Pancreas (tissue), 10 donors: ENCODE measurements around the gene UROS. TPM values are rescaled to one million over a fixed set of nuclear protein-coding genes. Genes with fewer than 3 reads are reported as not detected.

Source experiments
- ATAC-seq, 4 donors: fragments of 200-7000 bp; cut with Tn5 transposase; one replicate each; pipeline versions ENCODE4 v1.8.0 to v1.9.1; 2020; ENCODE audit warnings: mild to moderate bottlenecking in 4 of 4, moderate library complexity in 4 of 4
- DNase-seq, 6 donors: peaks; one replicate each; pipeline ENCODE4 v3.0.0-alpha.2; 2020
- FAIRE-seq: peaks from 2 replicates; lab custom pipeline; 2012; peaks lifted over from hg19 to GRCh38; lab: Jason Lieb, UNC
- H3K27ac ChIP-seq, 4 donors: fragments of 200-600 bp; sonication (generic); 1 replicate in 3 of 4; 2 replicates in 1 of 4; pipeline versions ENCODE4 v1.5.0 to v1.8.0; 2020
- H3K27me3 ChIP-seq, 4 donors: fragments of 200-600 bp; one replicate each; pipeline ENCODE4 v1.8.0; 2021
- H3K36me3 ChIP-seq, 3 donors: fragments of 200-600 bp; sonication (generic) in 1 of 3; one replicate each; pipeline versions ENCODE4 v1.5.0 to v1.8.0; 2020 to 2021
- H3K4me1 ChIP-seq, 3 donors: fragments of 200-600 bp; one replicate each; pipeline ENCODE4 v1.8.0; 2021
- H3K4me3 ChIP-seq, 4 donors: fragments of 200-600 bp; sonication (generic) in 2 of 4; one replicate each; pipeline versions ENCODE4 v1.5.0 to v1.8.0; 2020 to 2021
- H3K9me3 ChIP-seq, 4 donors: fragments of 200-600 bp; one replicate each; pipeline ENCODE4 v1.8.0; 2021
- CTCF ChIP-seq, 4 donors: fragments of 200-600 bp; sonication (generic) in 3 of 4; IDR thresholded peaks; one replicate each; pipeline versions ENCODE4 v1.5.0 to v1.8.0; 2021; ENCODE audit warnings: antibody characterized with exemption in 4 of 4
- WGBS, 2 donors: extraction: QIAGEN DNeasy Blood & Tissue Kit; methylation state at CpG; one replicate each; pipeline ENCODE4 v1.1.7; 2013; 5-methylcytosine and 5-hydroxymethylcytosine counted together
- intact Hi-C, 3 donors: fragments of 100-400 bp; cut with DNase I; formaldehyde crosslinking; loops; one replicate each; pipeline versions ENCODE4 v1.11.1 to v1.14.2; 2022
- polyA plus RNA-seq, 2 donors: library from polyadenylated mRNA; stranded (reverse); fragments of 200-250 nt; gene quantifications; one replicate each; pipeline ENCODE4 v1.2.3, GENCODE V29; 2013
- total RNA-seq, 6 donors: library from RNA; stranded (reverse); fragmentation: NEBNext Ultra II Directional in 4 of 6; extraction: Animal tissue kit (Norgen Biotek cat#: 25700) in 4 of 6; gene quantifications; one replicate each; pipeline versions ENCODE4 v1.2.1 to v1.2.4, GENCODE V29; 2021 to 2023
- donor health status: healthy with polysubstance abuse.
- donor health status: DM: no; HTN: no; CAD: no; lungs with moderate emphysema.
- donor health status: DM: no; HTN: no; CAD: no.
- donor health status: control.
- donor health status: control.
- donor health status: Bipolar disorder and iron deficiency.
- donor health status: DM: yes; HTN: yes; CAD: no.
- donor health status: DM: no; HTN: no; CAD: no.
- donor health status: DM: no; HTN: no; CAD: no.
- donor health status: DM: yes; HTN: yes; CAD: no.

UROS gene
- total and polyA plus RNA-seq, 8 donors, result 12.8 to 34.4 (median 19.0) TPM

DNA sequence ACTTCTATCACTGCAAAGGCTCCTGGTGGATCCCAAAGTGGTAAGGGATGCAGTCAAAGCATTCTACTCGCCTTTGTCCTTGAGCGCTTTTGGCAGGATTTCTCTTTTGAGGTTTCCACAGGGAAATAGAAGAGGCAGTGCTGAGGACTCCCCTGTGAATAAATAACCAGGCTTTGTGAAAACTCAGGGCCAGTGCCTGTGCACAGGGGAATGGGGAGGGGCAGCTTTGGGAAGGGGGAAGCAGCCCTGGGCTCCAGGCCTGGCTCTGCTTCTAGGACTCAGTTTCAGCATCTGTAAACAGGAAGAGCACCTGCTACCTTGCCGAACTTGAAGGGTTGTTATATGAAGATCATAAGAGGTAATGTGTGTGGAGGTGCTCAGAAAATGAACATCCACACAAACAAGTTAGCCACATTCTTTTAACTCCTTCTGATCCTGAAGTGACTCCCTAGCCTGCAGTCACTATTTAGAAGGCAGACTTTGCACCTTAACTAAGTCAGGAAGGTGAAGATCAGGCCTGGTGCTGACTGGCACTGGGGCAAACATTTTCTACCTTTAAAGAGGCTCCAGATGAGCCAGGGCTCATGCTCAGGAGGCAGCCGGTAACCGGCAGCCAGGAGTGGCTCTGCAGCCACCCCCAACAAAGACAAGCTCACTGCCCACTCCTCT, 24.9 kb downstream of the UROS start:
- no peak for FAIRE-seq

GRCh38 chr10:125797424-125797823, 25.6 kb downstream of the UROS start:
- H3K4me3 ChIP-seq, result no peak overlapping the region
- H3K4me1 ChIP-seq, result peaks cover 7 to 15% (median 14%) of the 10 kb centered on the region in 3 donors
- no peaks in the 10 kb centered on the region for H3K9me3 ChIP-seq
- no peak for FAIRE-seq
- peak in 2 of 6 donors; percentile 15 to 41 for DNase-seq
- H3K27me3 ChIP-seq, result no peaks in the 10 kb centered on the region
- intact Hi-C loops, result no loop called here
- 43 to 50% methylated on average over 8 of the region's 8 CpGs for WGBS, 2 donors
- peaks cover 0 to 24% (median 0%) of the 10 kb centered on the region in 3 donors for H3K36me3 ChIP-seq
- no peak for TF ChIP-seq CTCF (IDR thresholded peaks at IDR 0.05)
- peak overlapping the region in 1 of 4 donors; percentile 10 for H3K27ac ChIP-seq
- ATAC-seq, result peak; percentile 47 to 81 (median 60)

More for the DNA sequence above, 24.9 kb downstream of the UROS start:
- Histone ChIP-seq H3K27ac (peak overlapping the region in 2 of 4 donors; percentile 47 to 65), H3K4me1 (peaks cover 7 to 15% (median 14%) of the 10 kb centered on the region in 3 donors), H3K4me3 (no peak overlapping the region), H3K36me3 (peaks cover 0 to 17% (median 0%) of the 10 kb centered on the region in 3 donors), H3K27me3 (no peaks in the 10 kb centered on the region), H3K9me3 (no peaks in the 10 kb centered on the region)
- intact Hi-C loops, result no loop called here
- ATAC-seq, result peak; percentile 78 to 97 (median 93)
- DNase-seq, result peak in 4 of 6 donors; percentile 45 to 67 (median 54)
- WGBS, 2 donors, result 22 to 29% methylated on average over 5 of the region's 5 CpGs
- TF ChIP-seq CTCF (IDR thresholded peaks at IDR 0.05), result no peak

- intact Hi-C loops, result no loop called here
- Histone ChIP-seq H3K36me3 (peaks cover 0 to 30% (median 0%) of the 10 kb centered on the region in 3 donors), H3K27me3 (no peaks in the 10 kb centered on the region), H3K27ac (no peak overlapping the region), H3K4me3 (no peak overlapping the region), H3K4me1 (peaks cover 7 to 15% (median 14%) of the 10 kb centered on the region in 3 donors), H3K9me3 (no peaks in the 10 kb centered on the region)
- FAIRE-seq, result no peak
- DNase-seq, result no peak
- WGBS, 2 donors, result 79 to 85% methylated on average over 8 of the region's 8 CpGs
- ATAC-seq, result no peak
- no peak for TF ChIP-seq CTCF (IDR thresholded peaks at IDR 0.05)
Observed at GRCh38 chr10:125795637-125796190, 27.3 kb downstream of the UROS start.

- Histone ChIP-seq H3K36me3 (peaks cover 0 to 30% (median 0%) of the 10 kb centered on the region in 3 donors), H3K4me1 (peaks cover 7 to 15% (median 14%) of the 10 kb centered on the region in 3 donors), H3K27ac (no peak overlapping the region), H3K9me3 (no peaks in the 10 kb centered on the region), H3K27me3 (no peaks in the 10 kb centered on the region), H3K4me3 (no peak overlapping the region)
- WGBS, 2 donors, result 86 to 88% methylated on average over 2 of the region's 2 CpGs
- DNase-seq, result no peak
- no peak for ATAC-seq
- no peak for TF ChIP-seq CTCF (IDR thresholded peaks at IDR 0.05)
- intact Hi-C loops, result no loop called here
- FAIRE-seq, result no peak
Observed at GRCh38 chr10:125795128-125795527, 27.9 kb downstream of the UROS start.
